Stimulated activated CD8-positive, alpha-beta memory T cell treated with anti-CD3 and anti-CD28 coated beads, Interleukin-12 subunit alpha, Interleukin-12 subunit beta, amount 100 ng/mL, for 1 hour (primary cell): Measurements from ENCODE around the gene KATNB1.
"Not testable (repeated sequence)": the region's sequence is repeated elsewhere in the genome, so short reads cannot be mapped to it uniquely, and the experiment has no call there.

Experiments
- DNase-seq: peaks from one replicate; pipeline ENCODE4 v3.0.0-alpha.2; 2020; ENCODE audit warnings: low read depth

Gene KATNB1

DNA sequence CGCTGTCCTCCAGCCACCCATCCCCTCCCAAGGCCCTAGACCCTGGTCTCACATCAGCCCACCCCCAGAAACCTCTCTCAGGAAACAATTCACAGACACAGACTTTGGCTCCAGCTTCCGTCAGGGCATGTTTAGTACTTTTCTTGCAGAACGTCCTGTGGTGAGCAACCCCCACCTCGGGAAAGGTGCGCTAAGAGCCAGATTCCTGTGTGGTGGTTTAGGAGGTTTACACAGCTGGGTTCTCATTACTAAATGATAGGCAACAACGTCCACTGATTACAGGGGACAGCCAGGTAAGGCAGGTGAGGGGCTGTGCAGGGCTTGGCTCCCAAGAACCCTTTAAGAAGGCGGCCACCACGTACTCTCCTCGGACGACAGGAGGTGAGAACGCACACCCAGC, 37.4 kb downstream of the KATNB1 start:
- no peak for DNase-seq

DNA sequence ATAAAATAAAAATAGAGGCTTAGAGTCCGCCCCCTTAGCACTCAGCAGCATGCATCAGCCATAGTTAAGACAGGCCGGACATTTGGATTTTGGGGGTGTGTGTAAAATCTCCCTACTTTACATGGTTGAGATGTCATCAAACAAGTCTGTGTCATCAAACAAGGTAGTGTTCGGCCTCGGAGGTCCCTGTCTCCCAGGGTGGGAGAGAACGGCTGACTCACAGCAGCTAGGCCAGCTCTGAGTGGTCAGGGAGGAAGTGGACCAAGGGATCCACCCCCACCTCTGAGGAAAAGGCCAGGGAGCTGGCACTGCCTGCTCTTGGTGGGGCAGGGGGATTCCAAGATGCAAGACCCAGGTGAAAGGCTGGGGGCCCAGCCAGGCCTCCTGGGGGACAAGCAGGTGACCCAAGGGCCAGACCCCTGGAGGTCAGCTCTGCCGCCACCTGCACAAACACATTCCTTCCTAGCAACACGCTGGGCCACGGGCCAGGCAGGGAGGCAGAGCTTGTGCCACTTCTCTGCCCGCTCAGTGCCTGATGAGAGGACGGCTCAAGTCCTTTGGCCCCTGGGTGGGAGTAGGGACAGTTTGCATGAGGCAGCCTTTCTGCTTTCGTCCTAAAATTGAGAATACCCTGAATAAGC, 38.2 kb downstream of the KATNB1 start:
- DNase-seq: no peak

DNA sequence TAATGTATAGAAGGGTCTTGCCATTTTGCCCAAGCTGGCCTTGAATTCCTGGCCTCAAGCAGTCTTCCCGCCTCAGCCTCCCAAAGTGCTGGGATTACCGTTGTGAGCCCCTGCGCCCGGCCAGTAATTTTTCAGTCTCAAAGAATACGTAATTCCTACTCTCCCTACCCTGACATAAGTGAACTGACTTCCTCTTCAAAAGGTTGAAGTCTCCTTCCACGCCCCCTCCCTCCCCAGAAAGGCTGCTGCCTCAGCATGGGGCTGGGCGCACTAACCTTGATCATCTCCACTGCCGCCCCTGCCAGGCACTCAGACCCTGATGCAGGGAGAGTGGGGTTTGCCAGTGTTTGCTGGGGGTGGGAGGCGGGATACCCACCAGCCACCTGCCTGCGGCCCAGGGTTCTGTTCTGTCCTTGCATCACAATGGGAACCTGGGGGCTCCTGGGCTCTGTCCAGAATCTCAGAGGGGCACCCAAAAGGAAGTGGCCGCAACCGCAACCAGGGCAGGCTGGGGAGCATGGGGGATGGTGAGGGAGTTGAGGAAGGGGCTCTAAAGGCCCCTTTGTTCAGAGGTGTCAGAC, 39.2 kb downstream of the KATNB1 start:
- DNase-seq: no peak

DNA sequence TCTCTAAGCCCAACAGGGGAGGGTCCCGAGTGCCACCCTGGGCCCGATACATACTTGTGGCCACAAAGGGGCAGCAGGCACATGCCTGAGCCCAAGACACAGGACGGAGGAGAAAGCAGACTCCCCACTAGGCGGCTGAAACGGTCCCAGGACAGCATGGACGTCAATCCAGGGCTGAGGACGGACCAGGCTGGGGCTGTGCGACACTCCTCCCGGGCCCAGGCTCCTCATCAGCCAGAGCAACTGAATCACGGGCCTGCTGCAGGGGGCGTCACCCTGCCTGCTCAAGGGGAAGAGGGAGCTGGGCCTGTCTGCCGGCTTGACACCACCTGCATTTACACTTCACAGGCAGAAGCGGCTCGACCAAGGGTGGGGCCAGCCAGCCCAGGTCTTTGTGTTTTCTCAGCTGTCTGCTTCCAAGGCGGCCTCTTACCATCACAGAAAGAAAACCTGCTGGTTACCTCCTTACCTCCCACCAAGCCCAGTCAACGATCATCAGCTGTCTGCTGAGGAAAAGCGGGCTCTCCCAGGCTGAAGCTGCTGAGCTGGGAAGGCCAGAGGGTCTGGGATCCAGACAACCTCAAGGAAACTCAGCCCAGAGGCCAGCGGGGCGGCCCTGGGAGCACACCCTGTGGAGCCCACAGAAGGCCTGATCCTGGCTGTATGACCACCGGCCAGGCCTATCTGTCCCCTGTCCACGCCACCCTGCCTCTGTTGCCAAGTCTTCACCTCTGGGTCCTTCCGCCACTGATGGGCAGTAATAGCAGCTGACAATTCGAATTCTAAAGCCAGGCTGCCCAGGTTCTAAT, 40.3 kb downstream of the KATNB1 start:
- DNase-seq: no peak

DNA sequence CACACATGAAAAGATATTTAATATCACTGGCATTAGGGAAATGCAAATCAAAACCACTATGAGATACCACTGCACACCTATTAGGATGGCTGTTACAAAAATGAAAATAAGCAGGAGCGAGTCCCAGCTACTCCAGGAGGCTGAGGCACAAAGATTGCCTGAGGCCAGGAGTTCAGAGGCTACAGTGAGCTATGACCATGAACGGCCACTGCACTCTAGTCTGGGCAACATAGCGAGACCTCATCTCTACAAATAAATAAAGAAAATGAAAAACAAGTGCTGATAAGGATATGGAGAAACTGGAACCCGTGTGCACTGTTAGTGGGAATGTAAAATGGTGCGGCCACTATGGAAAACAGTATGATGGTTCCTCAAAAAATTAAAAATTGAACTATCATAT, 43.1 kb downstream of the KATNB1 start:
- DNase-seq: no peak

DNA sequence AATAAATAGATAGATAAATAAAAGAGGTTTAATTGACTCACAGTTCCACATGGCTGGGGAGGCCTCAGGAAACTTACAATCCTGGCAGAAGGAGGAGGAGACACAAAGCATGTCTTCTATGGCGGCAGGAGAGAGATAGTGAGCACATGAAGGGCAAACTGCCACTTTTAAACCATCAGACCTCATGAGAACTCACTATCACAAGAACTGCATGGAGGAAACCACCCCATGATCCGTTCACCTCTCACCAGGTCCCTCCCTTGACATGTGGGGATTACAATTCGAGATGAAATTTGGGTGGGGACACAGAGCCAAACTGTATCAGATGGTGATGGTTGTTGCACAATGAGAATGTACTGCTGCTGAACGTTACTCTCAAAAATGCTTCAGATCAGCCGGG, 44.3 kb downstream of the KATNB1 start:
- DNase-seq: not testable (repeated sequence)

DNA sequence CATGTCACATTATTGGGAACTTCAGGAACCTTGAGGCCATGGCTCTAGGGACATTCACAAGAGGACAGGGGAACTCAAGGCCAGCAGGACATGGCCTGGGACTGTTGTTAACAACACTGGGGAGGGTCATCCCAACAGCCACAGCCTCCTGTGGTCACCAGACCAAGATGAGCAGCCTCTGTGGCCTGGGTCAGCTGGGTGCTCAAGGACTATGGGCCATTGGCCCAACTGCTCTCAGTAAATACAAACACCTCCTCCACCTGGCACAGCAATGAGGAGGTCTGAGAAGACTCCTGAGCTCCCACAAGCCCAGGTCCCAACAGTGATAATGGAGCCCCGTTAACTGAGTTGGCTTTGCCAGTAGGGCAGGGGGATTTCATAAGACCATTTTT, 45.8 kb downstream of the KATNB1 start:
- no peak for DNase-seq

DNA sequence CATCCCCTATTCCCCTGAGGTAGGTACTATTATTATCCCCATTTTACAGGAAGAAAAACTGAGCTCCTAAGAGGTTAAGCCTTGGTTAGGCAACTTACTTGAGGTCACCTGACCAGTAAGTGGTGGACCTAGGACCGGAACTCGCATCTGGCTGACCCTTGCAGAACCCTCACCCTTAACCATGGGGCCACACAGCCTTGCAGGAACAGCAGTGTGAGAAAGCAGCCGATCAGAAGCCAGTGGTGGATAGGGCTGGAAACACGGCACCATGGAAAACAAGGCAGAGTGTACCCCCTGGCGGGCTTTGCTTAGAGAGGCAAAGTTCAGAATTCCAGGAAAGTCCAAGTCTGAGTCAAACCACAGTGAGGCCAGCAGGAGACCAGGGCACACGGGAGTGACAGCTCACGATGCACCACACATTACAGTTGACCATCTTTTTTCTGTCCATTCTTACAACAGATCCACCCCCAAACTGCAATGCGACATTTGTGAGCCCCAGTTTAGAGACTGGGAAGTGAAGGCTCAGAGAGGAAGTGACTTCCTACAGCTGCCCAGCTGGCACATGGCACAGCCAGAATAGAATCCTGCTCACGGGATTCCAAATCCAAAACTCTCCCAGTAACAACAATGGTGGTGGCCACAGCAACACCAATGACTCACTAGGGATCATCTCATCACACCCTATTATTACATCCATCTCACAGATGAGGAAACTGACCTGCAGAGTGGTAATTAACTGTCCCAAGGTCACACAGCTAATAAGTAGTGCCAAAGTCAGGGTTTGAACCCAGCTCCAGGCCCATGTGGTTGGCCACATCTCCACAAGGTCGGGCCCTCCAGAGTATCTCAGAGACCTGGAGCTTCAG, 46.4 kb downstream of the KATNB1 start:
- DNase-seq: no peak

DNA sequence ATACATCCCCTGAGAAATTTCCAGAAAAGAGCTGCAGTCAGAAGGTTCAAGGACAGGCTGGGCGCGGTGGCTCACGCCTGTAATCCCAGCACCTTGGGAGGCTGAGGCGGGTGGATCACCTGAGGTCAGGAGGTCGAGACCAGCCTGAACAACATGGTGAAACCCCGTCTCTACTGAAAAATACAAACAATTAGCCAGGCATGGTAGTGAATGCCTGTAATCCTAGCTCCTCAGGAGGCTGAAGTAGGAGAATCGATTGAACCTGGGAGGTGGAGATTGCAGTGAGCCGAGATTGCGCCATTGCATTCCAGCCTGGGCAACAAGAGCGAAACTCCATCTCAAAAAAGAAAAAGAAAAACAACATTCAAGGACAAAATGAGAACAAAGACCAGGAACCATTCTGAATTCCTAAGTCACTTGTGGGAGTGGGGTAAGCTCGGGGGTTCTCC, 47.1 kb downstream of the KATNB1 start:
- not testable (repeated sequence) for DNase-seq

DNA sequence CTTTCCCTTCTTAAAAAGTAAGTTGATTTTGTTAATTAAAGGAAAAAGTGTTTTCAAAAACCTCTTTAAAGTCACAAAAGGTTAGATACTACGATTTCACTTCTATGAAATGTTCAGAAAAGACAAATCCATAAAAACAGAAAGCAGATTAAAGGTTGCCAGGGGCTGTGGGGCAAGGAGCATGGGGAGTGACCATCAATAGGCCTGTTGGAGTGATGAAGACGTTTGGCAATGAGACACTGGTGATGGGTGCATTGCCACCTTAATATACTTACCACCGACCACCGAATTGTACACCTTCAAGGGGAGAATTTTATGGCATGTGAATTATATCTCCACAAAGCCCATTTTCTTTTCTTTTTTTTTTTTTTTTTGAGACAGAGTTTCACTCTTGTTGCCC, 47.5 kb downstream of the KATNB1 start:
- no peak for DNase-seq

DNA sequence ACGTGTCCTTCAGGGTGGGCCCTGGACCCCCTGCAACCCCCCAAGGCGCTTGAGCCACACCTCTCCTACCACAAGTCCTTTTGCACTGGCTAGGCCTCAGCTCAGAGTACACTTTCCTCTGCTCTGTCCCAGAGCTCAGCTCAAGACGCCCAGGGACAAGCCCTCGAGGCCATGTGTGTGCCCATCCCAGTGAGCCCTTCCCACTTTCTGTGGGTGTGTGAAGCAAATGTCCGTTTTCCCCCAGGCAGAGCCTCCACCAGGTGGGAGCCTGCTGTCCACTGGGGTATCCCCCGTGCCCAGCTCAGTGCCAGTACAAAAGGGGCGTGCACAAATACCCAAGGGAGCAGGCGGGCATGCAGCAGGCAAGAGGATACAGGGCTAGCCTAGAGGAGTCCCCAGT, 48.3 kb downstream of the KATNB1 start:
- DNase-seq: no peak

DNA sequence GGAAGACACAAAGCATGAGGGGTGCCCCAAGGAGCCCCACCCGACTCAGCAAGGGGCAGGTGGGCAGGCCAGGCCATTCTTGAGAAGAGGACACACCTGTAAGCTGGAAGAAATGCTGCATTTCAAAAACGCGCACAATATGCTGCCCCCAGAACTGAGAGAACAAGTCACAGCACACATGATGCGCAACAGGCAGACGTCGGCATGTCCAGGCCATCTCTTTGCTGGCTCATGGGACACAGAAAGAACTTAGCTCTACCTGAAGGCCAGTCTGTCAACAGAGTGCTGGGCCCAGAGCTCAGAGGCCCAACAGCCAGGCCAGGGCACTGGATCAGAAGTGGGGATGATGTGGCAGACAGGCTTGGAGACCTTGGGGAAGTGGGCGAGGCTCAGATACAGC, 48.8 kb downstream of the KATNB1 start:
- DNase-seq: no peak

DNA sequence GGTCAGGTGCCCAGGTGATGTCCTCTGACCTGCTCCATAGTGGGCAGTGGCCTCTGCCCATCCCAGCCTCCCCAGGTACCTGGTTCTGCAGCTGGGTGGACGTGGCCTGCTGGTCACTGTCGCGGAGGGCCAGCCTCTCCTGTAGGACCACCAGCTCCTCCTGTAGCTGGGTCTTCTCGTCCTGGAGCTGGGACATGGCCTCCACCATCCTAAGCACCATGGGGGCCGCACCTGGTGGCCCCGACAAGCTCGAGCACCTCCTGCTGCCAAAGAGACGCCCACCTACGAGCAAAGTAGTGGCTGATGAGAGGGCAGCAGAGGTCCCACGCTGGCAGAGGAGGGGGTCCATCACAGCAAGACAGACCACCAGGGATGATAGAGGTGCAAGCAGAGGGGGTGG, 49.8 kb downstream of the KATNB1 start:
- no peak for DNase-seq

DNA sequence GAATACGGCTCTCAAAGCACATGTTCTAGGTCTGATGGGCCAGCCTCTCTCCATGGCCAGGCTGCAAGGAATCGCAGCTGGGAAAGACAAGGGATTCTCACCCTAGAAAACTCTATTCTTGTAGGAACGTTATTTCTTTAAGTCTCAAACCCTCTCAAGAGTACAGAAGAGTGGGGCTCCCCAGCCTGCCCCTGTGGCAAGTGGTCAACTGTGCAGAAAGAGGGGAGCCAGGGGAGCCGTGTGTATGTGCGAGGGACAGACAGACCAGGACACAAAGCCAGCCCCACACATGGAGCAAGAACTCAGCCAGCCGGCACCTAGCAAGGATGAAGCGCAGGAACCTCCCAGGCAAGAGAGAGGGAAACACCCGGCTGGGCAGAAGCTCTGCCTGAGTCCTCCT, 50.4 kb downstream of the KATNB1 start:
- DNase-seq: no peak

DNA sequence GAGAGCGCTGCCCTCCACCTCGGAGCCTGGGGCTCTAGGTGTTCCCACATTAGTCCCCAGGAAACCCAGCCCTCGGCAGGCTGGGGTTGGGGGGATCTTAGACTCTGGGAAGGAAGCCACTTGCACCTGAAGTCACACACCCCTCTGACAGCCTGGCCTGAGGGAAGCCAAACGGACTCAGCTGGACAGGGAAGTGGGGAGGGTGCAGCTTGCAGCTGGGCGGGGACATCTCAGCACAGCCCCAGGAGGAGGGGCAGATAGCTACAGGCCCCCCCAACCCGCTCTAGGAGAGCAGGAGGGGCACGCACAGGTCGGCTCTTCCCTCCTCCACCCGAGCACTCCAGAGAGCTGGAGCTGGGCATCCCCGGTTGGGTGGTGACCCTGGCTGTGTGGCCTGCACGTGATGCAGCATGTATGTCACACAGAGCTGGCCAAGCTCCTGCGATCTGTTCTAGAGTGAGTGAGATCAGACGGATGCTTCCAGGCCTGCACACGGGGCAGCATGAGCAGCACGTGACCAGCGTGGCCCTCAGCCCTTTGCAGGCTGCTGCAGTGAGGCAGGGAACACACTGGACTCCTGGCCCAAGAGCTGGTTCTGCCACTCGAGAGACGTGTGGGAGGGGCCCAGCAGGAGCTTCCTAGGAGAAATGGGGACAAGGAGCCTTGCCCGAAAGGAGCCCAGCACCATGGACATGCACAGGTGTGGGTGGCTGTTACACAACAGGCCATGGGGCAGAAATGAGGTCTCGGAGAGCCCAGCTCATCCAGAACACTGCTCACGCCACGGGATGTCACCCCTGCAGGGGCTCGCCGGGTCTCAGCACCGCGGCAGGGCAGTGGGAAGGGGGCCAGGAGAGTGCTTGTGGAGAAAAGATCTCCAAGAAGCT, 51.3 kb downstream of the KATNB1 start:
- no peak for DNase-seq

DNA sequence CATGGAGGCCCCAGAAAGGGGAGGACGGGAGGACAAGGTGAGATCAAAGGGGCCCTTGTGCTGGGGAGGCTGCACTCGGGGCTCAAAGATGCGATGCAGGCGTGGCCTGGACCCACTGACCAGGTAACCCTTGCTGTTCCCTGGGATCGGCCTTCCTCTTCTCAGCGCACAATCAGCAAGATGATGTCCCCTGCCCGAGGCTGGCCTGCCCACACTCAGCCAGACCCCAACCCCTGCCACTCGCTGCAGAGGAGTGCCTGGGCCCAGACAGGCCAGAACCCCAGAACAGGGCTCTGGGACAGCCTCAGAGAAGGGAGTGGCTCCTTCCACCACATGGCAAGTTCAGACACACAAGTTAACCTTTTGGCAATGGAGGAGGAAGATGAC, 51.9 kb downstream of the KATNB1 start:
- no peak for DNase-seq

DNA sequence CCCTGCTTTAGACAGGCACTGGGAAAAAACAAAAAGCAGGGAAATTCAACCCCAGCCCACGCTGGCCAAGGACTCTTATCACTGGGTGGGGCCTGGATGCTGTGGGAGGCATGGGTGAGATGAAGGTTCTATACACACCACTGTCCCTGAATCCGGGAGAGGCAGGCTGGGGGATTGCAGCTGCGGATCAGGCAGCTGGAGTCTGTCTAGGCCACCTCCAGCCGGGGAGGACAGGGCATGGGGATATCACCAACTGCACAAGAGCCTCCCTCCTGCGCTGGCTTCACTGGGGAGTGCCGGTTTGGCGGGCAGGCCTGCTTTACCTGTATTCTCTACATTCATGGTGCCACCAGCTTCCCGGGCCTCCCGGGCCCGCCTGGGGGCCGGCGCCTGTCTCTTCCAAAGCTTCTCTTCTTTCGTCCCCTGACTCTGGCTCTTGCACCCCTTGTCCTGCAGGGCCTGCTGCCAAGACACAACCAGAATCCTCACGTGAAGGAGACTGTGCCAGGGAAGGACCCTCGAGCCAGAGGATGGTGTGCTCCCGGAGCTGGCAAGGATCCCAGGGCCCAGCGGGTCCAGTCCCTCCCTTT, 52.8 kb downstream of the KATNB1 start:
- no peak for DNase-seq

DNA sequence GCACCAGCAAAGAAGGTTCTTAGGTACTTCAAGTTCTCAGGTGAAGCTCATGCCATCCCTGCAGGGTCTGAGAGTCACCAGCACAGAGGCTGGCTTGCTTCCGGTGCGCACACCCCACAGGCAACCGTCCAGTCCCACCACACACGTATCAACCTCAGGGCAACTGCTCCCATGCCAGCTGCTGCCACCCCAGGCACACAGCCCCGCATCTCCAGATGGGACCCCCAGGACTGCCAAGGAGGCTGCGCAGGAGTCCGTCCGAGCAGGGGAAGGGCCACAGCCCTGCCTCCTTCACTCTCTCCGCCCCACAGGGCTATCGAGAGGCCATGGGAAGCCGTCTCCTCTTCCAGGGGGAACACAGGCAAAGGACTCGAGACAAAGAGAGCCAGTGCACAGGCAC, 53.4 kb downstream of the KATNB1 start:
- no peak for DNase-seq

DNA sequence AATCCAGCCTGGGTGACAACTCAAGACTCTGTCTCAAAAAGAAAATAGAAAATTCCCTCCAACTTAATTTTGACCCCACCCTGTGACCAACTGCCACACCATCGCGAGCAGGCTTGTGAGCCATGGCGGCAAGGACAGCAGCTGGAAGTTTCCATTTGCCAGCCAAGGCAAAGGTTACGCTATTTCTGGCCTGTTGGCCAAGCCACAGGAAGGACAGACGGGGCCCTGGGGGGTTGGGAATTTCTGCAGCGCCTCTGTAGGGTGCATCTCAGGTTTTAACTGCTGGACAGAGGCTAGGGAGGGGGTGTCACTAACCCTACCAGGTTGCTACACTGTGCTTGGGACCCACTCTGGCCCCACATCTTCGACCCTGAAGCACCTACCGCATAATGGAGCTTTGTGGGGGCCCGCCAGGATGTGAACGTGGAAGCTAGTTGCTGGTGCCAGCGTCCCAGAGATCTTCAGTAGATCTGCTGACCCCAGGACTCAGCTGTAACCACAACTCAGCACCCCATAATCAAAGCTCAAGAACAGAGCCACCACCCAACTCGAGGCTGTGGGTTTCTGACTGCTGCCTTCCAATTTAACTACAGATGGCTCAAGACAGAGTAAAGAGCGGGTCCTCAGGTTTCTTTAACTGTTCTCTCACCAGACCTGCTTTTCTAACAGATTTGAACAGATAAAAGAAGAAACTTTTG, 55.8 kb downstream of the KATNB1 start:
- DNase-seq: no peak

DNA sequence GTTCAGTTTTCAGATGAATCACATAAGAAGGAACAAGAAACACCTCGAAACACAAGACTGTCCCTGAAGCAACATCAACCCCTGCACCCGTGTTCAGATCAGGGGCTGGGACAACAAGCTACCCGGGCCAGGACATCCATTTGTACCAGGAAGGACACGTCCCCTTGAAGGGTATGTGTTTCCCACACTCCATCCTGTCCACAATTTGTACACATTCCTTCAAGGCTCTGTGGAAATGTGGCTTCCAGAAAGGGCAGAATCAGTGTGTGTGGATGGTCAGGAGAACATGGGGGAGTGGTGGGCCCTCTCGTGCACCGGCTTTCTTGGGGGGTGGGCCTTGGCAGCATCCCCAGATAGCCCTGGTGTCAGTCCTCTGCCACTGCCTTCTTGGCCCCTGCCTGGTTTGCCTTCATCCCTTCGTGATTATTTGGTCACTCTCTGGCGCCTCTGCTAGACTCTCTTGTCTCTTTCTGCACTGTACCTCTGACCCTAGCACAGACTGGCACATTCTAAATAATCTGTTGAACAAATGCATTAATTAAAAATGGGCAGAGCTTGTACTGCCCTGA, 56.4 kb downstream of the KATNB1 start:
- no peak for DNase-seq
